ENCODE measurements around the gene EGF.

DNA sequence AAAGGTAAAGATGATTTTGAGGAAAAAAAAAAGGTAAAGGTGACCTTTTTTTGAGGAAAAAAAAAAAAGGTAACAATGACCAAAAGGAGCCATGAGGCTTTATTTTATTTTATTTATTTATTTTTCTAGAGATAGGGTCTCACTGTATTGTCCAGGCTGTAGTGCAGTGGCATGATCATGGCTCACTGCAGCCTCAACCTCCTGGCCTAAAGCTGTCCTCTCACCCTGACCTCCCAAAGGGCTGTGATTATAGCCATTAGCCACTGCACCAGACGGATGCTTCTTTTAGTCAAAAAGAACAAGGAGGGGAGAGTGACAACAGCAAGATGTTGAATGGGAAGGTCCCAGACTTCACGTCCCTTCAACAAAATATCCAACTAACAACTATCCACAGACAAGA, 34.3 kb upstream of the EGF start:
- TF ChIP-seq, protein P1, sequence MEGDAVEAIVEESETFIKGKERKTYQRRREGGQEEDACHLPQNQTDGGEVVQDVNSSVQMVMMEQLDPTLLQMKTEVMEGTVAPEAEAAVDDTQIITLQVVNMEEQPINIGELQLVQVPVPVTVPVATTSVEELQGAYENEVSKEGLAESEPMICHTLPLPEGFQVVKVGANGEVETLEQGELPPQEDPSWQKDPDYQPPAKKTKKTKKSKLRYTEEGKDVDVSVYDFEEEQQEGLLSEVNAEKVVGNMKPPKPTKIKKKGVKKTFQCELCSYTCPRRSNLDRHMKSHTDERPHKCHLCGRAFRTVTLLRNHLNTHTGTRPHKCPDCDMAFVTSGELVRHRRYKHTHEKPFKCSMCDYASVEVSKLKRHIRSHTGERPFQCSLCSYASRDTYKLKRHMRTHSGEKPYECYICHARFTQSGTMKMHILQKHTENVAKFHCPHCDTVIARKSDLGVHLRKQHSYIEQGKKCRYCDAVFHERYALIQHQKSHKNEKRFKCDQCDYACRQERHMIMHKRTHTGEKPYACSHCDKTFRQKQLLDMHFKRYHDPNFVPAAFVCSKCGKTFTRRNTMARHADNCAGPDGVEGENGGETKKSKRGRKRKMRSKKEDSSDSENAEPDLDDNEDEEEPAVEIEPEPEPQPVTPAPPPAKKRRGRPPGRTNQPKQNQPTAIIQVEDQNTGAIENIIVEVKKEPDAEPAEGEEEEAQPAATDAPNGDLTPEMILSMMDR (conservative IDR thresholded peaks at IDR 0.05), result no peak
- no peak for TF ChIP-seq ZFX (IDR thresholded peaks at IDR 0.05)

All from C4-2B (cell line).